ENCODE measurements around the gene PRAMEF4. TPM values are rescaled to one million over a fixed set of nuclear protein-coding genes. Genes with fewer than 3 reads are reported as not detected.

The PRAMEF4 gene
- total RNA-seq (2022; extraction: Qiagen RNA extraction; ENCODE audit: low read depth), result not detected in 5 replicates

DNA sequence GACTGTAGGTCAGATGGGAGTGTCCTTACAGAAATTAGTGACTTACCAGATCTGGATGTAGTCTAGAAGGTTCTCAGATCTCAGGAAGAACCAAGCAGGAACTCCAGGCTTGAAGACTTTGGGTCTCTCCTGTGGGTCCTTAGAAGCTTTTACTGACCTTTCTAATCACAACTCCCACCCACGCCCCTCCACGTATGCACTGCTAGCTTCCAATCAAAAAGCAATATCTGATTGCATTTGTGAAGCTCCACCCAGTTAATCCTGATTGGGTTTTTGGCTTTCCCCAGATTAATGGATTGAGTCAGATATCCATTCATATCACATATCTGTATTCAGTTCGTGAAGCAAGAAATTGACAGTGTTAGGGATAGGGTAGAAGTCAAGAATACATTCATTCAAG is at the start of gene PRAMEF4:
Gene PRAMEF4 (minus strand): TSS at position 101 of the 400 bp plus-strand sequence. CDS start 2,807 bp downstream, outside the sequence.

DNA sequence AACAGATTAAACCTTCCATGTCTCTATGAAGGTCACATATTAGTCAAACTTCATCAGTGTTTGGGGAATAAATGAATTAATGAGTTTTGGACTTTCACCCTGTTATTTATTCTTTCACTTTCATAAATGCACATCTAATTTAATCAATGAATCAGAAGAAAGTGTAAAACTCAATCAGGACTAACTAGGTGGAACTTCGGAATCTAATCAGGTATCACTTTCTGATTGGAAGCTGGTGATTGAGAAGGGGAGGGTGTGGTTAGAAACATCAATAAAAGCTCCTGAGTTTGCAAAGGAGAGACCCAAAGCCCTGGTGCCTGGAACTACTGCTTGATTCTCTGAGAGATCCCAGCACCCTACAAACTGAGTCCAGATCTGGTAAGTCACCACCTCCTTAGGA is 30.3 kb upstream of the PRAMEF4 start, which contains the start of gene PRAMEF7:
Gene PRAMEF7 (plus strand): TSS at position 301 of the 400 bp plus-strand sequence. CDS start 1,083 bp downstream, outside the sequence.

GRCh38 chr1:12898170-12898569 is 12.2 kb upstream of the PRAMEF4 start, which contains the start of gene PRAMEF10:
Gene PRAMEF10, minus strand, starts transcription at chr1:12898270. Its CDS starts 2,423 bp downstream, at chr1:12895847.

GRCh38 chr1:12856786-12857185 is 29.2 kb downstream of the PRAMEF4 start, which contains the start of gene PRAMEF2:
Gene PRAMEF2, plus strand, starts transcription at chr1:12857086. Its CDS starts 1,924 bp downstream, at chr1:12859010.

DNA sequence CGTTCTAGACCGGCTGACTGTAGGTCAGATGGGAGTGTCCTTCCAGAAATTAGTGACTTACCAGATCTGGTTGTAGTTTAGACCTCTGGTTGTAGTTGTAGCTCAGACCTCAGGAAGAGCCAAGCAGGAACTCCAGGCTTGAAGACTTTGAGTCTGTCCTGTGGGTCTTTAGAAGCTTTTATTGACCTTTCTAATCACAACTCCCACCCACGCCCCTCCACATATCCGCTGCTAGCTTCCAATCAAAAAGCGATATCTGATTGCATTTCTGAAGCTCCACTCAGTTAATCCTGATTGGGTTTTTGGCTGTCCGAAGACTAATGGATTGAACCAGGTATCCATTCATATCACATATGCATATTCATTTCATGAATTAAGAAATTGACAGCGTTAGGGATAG is 37.4 kb downstream of the PRAMEF4 start, which contains the start of gene HNRNPCL1:
Gene HNRNPCL1 (minus strand): TSS at position 101 of the 400 bp plus-strand sequence. CDS start 431 bp downstream, outside the sequence.

GRCh38 chr1:12831310-12831709 is 54.7 kb downstream of the PRAMEF4 start, which contains the start of gene PRAMEF11:
Gene PRAMEF11, minus strand, starts transcription at chr1:12831410. Its CDS starts 2,621 bp downstream, at chr1:12828789.

Other genes starting within 250 kb of the PRAMEF4 start
- not detected in 5 replicates for gene AADACL4, start 242.1 kb downstream of the PRAMEF4 start, total RNA-seq (2022; extraction: Qiagen RNA extraction; ENCODE audit: low read depth)
- gene AADACL3, start 170.1 kb downstream of the PRAMEF4 start, total RNA-seq (2022; extraction: Qiagen RNA extraction; ENCODE audit: low read depth), result not detected in 5 replicates
- not detected in 5 replicates for gene CFAP107, start 140.0 kb downstream of the PRAMEF4 start, total RNA-seq (2022; extraction: Qiagen RNA extraction; ENCODE audit: low read depth)
- not detected in 5 replicates for gene PRAMEF12, start 112.5 kb downstream of the PRAMEF4 start, total RNA-seq (2022; extraction: Qiagen RNA extraction; ENCODE audit: low read depth)
- gene PRAMEF1, start 94.8 kb downstream of the PRAMEF4 start, total RNA-seq (2022; extraction: Qiagen RNA extraction; ENCODE audit: low read depth), result not detected in 5 replicates
- gene PRAMEF11, start 54.8 kb downstream of the PRAMEF4 start, total RNA-seq (2022; extraction: Qiagen RNA extraction; ENCODE audit: low read depth), result not detected in 5 replicates
- gene HNRNPCL1, start 37.5 kb downstream of the PRAMEF4 start, total RNA-seq (2022; extraction: Qiagen RNA extraction; ENCODE audit: low read depth), result not detected in 5 replicates
- not detected in 5 replicates for gene PRAMEF2, start 29.1 kb downstream of the PRAMEF4 start, total RNA-seq (2022; extraction: Qiagen RNA extraction; ENCODE audit: low read depth)
- gene PRAMEF10, start 12.1 kb upstream of the PRAMEF4 start, total RNA-seq (2022; extraction: Qiagen RNA extraction; ENCODE audit: low read depth), result not detected in 5 replicates
- not detected in 5 replicates for gene PRAMEF7, start 30.4 kb upstream of the PRAMEF4 start, total RNA-seq (2022; extraction: Qiagen RNA extraction; ENCODE audit: low read depth)
- not detected in 5 replicates for gene PRAMEF6, start 61.4 kb upstream of the PRAMEF4 start, total RNA-seq (2022; extraction: Qiagen RNA extraction; ENCODE audit: low read depth)
- not detected in 5 replicates for gene PRAMEF27, start 170.4 kb upstream of the PRAMEF4 start, total RNA-seq (2022; extraction: Qiagen RNA extraction; ENCODE audit: low read depth)
- not detected in 5 replicates for gene HNRNPCL3, start 174.6 kb upstream of the PRAMEF4 start, total RNA-seq (2022; extraction: Qiagen RNA extraction; ENCODE audit: low read depth)
- not detected in 5 replicates for gene PRAMEF25, start 184.6 kb upstream of the PRAMEF4 start, total RNA-seq (2022; extraction: Qiagen RNA extraction; ENCODE audit: low read depth)
- not detected in 5 replicates for gene HNRNPCL2, start 230.7 kb upstream of the PRAMEF4 start, total RNA-seq (2022; extraction: Qiagen RNA extraction; ENCODE audit: low read depth)